Activated CD4-positive, alpha-beta T cell treated with anti-CD3 and anti-CD28 coated beads for 24 hours (primary cell): Measurements from ENCODE around the gene ADIPOR2.
"Not testable (repeated sequence)": the region's sequence is repeated elsewhere in the genome, so short reads cannot be mapped to it uniquely, and the experiment has no call there.

ENCODE experiments used
- DNase-seq, 2 donors: peaks; one replicate each; pipeline ENCODE4 v3.0.0-alpha.2; 2020; ENCODE audit warnings: low read depth in 2 of 2

The ADIPOR2 gene

DNA sequence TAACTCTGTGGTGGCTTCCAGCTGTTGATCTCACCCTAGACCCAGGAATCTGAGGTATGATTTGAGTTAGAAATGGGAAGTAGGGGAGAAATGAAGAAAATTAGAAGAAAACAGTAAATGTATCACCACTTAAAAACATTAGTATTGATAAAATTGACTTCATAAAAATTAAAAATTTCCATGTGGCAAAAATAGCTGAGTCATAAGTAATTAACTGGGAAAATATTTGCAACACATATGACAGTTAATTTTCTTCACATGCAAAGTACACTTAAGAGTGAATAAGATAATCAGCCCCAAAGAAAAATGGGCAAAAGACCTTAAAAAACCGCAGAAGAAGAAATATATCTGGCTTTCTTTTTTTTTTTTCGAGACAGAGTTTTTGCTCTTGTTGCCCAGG, 25.5 kb upstream of the ADIPOR2 start:
- no peak for DNase-seq

- DNase-seq, result no peak
Measured at GRCh38 chr12:1666215-1666614, 24.7 kb upstream of the ADIPOR2 start.

- DNase-seq, result no peak
Measured at GRCh38 chr12:1666685-1667162, 24.1 kb upstream of the ADIPOR2 start.

DNA sequence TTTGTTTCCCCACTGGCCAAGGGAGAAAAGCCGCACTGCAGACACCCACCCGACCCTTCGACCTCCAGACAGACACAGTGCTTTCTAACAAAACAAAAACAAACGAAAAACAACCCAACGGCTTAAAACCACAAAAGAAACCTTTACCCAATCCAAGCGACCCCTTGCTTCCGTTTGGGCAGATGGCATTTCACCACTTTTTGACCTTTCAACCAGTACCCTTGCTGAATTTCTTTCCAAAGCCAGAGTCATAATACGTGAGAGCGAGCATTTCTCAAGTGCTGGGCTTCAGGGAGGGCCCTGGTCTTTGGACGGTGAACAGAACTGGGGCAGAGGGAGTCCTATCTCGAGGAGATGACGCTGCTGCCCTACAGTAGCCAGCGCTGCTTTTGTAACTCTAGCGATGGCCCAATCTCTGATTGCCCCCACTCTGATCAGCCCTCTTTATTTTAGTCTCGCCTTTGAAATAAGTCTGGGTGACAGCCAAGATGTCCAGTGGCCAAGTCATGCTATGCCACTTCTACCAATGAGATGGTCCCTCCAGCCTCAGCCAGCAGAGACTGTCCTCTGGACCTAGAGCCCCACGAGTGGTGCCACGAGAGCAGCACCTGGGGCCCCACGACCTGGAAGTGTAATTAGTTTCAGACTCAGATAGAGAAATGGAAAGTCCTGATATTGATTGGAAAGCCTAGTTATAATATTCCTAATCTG, 21.9 kb upstream of the ADIPOR2 start:
- DNase-seq, result no peak

GRCh38 chr12:1670358-1671268, 20.3 kb upstream of the ADIPOR2 start:
- no peak for DNase-seq

DNA sequence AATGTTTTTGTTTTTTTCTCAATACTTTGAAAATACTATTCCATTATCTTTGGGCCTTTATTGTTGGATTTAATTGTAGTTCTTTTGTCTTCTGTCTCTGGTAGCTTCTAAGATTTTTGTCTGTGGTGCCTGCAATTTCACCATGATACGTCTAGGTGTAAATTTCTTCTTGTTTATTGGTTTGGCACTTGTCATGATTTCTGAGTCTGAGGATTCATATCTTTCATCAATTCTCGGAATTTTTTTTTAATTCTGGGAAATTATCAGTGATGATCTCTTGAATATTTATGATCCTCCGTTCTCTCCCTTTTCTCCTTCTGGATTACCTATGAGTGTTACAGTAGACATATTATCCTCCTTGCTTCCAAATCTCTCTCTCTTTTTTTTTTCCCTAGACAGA, 14.8 kb upstream of the ADIPOR2 start:
- no peak for DNase-seq

DNA sequence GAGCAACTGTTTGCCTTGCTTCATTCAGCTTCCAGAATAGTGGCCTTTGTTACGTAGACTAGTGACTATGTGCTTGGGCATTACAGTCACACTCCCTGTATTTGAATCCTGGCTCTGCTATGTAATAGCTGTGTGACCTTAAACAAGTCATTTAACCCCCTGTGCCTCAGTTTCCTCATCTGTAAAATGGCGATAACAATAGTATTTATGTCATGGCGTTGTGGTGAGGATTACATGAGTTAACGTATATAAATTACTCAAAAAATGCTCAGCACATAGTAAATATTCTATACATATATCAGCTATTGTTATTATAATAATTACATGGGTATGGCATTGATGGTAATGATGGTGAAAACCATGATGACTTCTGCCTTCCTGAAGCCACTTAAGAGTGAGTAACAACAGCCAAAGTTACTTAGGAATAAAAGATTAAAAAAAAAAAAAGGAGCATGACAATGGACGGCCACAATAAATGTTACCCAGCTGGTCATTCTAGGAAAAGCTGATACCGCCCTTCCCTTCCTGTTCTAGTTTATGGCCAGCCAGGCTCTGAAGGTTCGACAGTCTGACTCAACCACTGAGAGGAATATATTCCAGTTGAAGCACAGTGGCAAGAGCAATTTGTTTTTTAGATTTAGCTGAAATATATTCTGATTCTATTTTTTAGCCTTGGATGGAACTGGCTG, 9.9 kb upstream of the ADIPOR2 start:
- DNase-seq, result no peak

DNA sequence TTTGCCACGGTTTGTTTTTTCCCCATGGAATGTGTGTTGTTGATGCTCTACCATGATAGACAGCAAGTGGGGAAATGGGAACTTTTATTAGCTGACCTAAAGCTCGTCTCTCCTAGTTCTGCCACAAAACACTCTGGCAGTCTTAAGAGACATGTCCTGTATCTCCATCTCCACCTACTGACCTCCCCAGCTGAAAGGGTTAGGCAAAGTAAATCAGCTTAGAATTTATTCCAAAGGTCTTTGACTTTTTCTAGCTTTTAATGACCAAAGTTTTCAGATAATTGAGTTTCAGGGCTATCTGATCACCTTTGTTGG, 9.4 kb upstream of the ADIPOR2 start:
- DNase-seq, result no peak

DNA sequence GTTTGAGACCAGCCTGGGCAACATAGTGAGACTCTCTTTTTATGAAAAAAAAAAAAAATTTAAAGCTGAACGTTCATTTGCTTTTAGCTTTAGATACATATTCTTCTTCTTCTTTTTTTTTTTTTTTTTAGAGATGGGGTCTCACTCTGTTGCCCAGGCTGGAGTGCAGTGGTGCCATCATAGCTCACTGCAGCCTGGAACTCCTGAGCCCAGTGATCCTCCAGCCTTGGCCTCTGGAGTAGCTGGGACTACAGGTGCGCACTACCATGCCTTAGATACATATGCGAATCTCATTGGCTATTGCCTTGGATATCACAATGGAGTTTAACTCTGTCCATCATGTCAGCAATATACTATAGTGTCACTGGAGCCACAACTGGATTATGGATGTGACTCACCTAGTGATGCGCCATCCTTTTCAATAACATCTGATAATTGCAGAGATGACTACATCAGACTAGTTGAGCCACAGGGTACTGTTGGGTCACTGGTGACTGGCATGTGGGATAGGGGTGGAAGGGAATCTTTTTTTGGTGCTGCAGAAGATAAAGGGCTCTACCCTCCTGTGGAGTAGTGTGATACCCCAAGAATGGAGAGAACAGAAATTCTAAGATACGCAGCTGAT, 2.7 kb upstream of the ADIPOR2 start:
- DNase-seq, result no peak

DNA sequence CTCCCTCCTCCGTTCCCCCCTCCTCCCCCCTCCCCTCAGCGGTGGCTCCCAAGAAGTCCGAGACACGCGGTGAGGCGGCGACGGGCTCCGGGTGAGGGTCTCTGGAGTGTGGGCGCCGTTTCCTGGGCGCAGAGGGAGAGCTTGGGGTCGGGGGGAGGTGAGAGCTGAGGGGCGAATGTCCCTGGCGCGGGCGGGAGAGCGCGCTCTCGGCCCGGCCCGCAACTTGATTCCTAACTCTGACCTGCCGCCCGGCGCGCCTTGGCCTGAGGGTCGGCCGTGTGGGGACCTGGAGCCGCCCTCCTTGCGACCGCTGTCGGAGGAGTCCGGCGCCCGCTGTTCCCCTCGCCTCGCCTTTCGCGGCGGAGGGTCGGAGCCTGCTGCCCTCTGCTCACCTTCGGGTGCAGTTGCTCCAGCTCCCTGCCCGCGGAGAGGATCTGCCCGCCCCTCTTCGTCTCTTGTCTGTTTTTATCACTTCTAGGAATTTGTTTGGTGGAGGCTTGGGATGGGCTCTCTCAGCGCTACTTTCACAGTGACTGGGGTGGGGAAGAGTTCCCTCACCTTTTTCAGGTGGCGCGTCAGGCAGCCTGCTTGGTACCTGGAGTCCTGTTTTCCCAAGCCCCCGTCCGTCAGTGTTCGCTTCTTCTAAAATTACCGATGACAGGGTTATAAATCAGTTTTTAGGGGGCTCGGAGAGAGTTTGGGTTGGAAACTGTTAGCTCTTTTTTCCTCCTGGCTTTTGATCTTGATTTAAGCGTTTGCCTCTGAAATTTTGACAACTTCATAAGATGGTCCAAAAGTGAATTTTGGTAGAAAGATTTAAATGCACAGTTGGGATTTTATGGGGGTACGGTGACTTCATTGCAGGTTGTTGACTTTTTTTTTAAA, 495 bp downstream of the ADIPOR2 start:
- DNase-seq, result peak; percentile 3

- no peak for DNase-seq
Measured at GRCh38 chr12:1692226-1692625, 1.4 kb downstream of the ADIPOR2 start.

- DNase-seq, result no peak
Measured at GRCh38 chr12:1692895-1693610, 2.2 kb downstream of the ADIPOR2 start.

DNA sequence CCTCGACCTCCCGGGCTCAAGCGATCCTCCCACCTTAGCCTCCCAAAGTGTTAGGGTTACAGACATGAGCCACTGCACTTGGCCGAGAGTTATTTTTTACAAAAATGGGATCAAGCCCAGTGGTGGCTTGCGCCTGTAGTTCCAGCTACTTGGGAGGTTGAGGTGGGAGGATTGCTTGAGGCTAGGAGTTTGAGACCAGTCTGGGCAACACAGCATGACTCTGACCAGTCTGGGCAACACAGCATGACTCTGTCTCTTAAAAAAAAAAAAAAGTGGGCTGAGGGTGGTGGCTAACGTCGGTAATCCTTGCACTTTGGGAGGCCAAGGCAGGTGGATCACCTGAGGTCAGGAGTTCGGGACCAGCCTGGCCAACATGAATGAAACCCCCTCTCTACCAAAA, 4.2 kb downstream of the ADIPOR2 start:
- not testable (repeated sequence) for DNase-seq

DNA sequence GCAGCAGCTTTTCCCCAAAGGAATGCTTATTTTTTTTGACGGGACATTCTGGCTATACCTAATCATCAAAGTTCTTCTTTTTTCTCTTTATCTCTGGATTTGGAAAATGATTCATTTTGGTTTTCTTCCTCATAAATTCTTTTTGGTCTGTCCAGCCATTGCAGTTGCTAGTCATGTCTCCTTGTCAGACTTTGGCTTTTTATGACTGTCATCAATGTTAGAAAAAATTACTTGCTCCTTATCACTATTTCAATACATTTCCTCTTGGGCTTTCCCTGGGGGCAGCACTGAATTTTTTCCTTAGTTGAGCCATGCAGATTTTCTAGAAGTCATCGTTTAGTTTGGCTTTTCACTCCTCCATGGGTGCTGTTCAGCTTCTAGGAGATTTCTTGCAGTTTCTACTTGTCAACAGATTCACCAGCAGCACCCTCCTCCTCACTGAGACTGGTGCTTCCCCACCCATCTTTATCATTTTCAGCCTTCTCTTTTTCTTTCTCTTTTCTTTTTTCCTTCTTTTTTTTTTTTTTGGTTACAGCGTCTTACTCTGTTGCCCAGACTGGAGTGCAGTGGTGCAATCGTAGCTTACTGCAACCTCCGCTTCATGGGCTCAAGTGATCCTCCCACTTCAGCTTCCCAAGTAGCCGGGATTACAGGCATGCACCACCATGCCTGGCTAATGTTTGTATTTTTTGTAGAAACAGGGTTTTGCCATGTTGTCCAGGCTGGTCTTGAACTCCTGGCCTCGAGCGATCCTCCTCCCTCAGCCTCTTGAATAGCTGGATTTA, 5.2 kb downstream of the ADIPOR2 start:
- no peak for DNase-seq

DNA sequence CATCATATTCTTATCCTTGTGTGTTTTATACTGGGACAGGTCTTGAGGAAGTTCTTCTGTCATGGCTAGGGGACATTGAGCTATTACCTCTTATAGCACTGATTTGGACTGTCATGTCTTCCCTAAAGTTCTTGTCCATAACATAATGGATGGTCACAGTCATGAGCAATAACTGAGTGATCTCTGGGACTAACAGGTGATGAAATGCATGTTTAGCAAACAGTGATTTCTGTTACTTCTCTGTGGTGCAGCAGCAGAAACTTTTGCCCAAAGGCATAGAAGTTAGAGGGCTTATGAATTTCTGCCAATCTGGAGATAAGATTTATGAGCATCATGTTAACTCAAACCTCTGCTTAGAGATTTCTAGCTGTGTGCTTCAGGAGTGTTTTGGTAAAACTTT, 5.9 kb downstream of the ADIPOR2 start:
- DNase-seq, result no peak

- no peak for DNase-seq
Measured at GRCh38 chr12:1697271-1697670, 6.4 kb downstream of the ADIPOR2 start.

GRCh38 chr12:1698720-1699119, 7.8 kb downstream of the ADIPOR2 start:
- no peak for DNase-seq

GRCh38 chr12:1702713-1703112, 11.8 kb downstream of the ADIPOR2 start:
- DNase-seq, result no peak
